Stimulated activated CD4-positive, alpha-beta T cell treated with anti-CD3 and anti-CD28 coated beads, TNF-alpha, amount 100 ng/mL, for 1 hour (primary cell): Measurements from ENCODE around the gene CEP112.
"Not testable (repeated sequence)": the region's sequence is repeated elsewhere in the genome, so short reads cannot be mapped to it uniquely, and the experiment has no call there.

ENCODE experiments used
- DNase-seq, 3 donors: peaks; one replicate each; pipeline ENCODE4 v3.0.0-alpha.2; 2020; ENCODE audit warnings: low read depth in 3 of 3, low spot score in 1 of 3

Gene CEP112

DNA sequence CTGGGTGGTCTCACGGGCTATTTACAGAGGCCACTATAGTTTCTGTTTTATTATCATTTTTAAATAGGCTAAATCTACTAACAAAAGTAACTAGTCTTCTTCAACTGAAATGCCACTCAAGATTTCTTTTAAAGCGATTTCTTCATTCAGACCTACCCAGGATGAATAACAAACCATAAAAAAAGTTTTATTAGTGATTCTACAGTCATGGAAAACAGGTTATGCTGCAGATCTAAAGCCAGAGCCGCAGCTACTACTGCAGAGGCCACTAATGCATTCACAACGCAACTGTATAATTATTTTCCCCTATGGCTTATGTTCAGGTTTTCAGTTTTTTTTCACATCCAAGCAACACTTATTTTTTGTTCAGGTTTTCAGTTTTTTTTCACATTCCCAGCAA lies 494.3 kb downstream of the CEP112 start:
- DNase-seq: no peak

DNA sequence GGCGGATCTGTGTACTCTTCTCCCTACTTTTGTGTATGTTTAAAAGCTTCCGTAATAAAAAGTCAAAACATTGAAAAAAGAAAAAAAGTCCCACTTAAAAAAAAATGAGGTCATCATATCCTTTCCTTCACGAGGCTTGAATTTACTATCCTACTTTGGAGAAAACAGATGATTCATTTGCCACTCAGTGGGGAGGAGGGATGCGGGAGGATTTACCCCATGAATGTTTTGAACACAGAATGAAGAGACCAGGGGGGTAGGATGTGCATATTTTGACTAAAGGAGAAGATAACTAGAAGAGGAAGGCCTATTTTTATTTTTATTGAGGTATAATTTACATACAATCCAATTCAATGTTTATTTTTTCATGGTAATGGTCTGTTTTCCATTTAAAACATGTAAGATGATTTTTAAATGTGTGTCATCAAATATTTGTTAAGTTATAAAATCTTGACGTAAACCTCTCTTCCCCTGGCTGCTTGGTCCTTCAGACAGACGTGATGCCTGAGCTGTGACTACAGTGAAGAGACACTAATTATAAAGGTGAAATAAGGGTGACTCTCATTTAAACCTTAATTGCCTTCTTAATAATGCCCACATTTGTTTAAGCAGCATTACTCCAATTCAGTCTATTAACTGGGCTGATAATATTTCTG lies 495.1 kb downstream of the CEP112 start:
- DNase-seq: no peak

- no peak for DNase-seq
These were observed 497.3 kb downstream of the CEP112 start for GRCh38 chr17:65694601-65695000.

- no peak for DNase-seq
These were observed 501.2 kb downstream of the CEP112 start for GRCh38 chr17:65690626-65691310.

- no peak for DNase-seq
These were observed 503.6 kb downstream of the CEP112 start for GRCh38 chr17:65688307-65688706.

DNA sequence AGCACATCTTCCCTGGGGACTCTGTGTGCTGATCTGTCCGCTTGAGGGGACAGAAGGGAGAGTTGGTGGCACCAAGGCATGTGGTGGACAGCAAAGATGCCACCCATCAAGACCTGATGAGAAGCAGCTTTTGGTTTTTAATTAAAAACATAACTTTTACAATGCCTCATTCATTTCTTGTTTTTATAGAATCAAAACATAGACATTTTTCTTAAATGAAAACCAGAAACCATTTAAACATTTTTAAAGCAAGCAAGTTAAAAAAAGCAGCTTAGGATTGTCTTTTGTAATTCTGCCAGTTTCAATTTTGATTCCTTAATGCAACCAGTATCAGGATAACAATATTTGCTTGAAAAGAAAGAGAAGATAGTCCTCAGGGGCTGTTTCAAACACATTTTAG lies 506.8 kb downstream of the CEP112 start:
- no peak for DNase-seq

DNA sequence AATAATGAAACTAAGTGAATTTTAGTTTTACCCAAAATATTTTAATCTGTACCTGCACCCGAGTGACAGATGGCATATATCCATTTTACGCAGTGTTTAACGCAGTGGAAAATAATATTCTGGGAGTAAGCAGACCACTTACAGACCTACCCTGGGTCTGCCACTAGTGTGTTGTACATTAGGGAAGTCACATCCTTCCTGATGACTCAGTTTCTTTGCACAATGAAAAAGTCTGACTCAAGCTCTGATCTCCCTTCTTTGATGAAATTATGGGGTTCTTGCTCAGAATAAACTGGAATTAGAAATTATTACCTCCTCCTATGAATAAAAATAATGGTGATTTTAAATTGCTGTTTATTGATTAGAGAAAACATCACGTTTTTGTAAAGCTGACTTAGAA lies 507.3 kb downstream of the CEP112 start:
- DNase-seq: no peak

GRCh38 chr17:65683428-65683827 lies 508.5 kb downstream of the CEP112 start:
- no peak for DNase-seq

DNA sequence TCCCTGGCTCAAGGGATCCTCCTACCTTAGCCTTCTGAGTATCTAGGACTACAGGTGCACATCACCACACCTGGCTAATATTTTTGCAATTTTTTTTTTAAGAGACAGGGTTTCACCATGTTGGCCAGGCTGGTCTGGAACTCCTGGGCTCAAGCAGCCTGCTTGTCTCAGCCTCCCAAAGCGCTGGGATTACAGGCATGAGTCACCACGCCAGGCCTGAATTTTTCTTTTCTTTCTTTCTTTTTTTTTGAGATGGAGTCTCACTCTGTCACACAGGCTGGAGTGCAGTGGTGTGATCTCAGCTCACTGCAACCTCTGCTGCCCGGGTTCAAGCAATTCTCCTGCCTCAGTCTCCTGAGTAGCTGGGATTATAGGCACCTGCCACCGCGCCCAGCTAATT lies 510.2 kb downstream of the CEP112 start:
- DNase-seq: not testable (repeated sequence)

- no peak for DNase-seq
These were observed 512.6 kb downstream of the CEP112 start for GRCh38 chr17:65679165-65679845.

DNA sequence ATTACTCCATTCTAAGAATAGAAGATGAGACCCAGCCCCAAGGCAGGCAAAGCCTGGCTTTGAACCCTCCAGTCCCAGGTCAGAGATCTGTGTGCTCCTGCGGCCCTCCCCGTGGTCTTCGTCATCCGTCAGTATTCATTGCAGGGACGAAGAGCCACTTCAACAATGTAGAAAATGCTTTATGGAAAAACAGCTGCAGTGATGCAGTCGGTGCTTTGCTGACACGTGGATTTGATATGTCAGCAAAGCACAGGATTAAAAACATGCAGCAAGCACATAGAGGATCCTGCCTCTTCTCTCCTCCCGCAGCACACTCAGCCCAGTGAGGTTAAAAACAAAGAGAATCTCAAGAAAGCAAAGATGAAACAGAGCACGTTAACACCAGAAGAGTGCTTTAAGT lies 513.4 kb downstream of the CEP112 start:
- DNase-seq: no peak

DNA sequence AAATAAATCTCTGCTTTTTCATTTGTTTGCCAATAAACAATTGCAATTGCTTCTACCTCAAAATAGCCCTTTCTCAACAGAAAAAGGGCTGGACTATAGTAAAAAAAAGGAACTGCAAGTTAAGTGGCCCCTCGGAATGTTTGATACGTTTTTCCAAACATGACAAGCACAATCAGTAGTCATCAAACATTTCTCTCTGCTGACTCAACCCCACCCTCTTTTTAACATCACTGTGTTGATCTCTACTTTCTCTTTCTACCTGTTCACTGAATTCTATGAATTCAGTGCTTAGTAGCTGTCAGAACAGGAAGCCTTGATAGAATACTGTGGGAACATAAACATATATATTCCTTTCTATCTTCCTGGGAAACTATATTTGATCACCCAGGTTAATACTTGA lies 514.0 kb downstream of the CEP112 start:
- DNase-seq: no peak

GRCh38 chr17:65674246-65675045 lies 517.5 kb downstream of the CEP112 start:
- no peak for DNase-seq

- DNase-seq: no peak
These were observed 521.1 kb downstream of the CEP112 start for GRCh38 chr17:65670667-65671371.

GRCh38 chr17:65668211-65668610 lies 523.7 kb downstream of the CEP112 start:
- no peak for DNase-seq

- no peak for DNase-seq
These were observed 524.3 kb downstream of the CEP112 start for GRCh38 chr17:65667656-65668055.

- DNase-seq: no peak
These were observed 525.0 kb downstream of the CEP112 start for GRCh38 chr17:65666876-65667321.

- DNase-seq: no peak
These were observed 526.0 kb downstream of the CEP112 start for GRCh38 chr17:65665966-65666365.

DNA sequence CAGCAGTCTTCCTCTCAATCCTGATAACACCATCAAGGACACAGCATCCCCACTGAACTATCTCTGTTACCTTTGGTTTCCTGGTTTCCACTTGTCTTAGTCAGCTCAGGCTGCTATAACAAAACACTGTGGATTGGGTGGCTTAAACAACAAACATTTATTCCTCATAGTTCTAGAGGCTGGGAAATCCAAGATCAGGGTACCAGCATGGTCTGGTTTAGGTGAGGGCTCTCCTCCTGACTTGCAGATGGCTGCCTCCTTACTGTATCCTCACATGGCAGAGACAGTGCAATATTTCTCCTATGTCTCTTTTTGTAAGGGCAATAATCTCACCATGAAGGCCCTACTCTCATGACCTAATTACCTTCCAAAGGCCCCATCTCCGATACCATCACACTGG lies 527.2 kb downstream of the CEP112 start:
- DNase-seq: no peak

DNA sequence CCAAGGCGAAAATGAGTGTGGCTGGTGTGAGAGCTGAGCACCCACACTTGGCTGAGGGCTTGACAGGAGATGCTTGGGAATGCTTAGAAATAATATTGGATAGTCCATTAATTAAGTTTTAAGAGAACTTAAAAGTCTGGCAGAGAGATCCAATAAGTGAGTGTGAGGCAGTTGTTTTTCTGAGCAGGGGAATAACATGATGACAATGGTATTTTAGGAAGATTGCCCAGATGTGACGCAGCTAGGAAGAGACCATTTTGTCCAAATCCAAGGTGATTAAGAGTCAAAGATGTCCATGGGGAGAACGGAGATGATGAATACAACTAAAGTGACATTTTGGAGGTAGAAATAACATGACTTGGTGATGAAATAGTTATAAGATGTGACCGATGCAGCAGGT lies 527.7 kb downstream of the CEP112 start:
- no peak for DNase-seq

DNA sequence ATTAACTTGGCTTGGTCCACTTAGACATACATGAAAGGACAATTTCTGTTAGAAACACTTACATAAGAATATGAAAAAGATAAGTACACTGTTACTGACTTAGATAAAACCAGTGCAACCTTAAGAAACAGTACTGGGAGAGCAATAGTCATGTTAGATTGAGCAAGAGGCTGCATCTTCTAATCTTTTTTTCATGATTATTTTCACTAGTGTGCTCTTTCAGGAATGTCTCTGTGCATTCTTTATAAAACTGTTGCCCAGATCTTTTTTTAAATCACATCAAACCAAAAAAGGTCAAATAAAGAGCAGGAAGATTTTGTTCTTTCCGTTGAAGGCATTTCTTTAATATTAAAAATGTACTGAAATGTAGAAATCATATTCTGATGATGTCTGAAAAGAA lies 529.7 kb downstream of the CEP112 start:
- no peak for DNase-seq
